ENCODE data around the gene TRPM2. TPM values are rescaled to one million over a fixed set of nuclear protein-coding genes. Genes with fewer than 3 reads are reported as not detected.

Gene TRPM2
- total and polyA plus RNA-seq, 10 of the 15 experiments (the other 5 are each of a cell fraction or from before 2014, with no cell fraction given) = 0.03 to 9.1 (median 2.6) TPM

DNA sequence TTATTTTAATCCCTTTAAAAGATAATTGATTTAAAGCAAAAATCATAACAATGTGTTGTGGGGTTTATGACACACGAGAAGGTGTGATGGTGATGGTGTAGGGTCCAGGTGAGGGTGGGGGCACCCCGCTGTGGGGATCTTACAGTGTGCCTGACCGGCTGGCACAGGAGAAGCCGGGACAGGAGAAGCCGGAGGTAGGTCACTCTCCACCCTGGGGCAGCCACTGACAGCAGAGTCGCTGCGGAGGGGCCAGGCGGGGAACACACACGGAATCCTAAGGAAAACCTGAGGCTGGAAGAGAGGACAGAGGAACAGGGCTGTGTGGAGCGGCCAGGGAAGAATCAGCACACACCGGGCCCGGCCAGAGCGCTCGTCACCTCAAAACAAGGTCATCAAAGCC lies 97.6 kb downstream of the TRPM2 start:
- Histone ChIP-seq H4K20me1 (ENCODE audit: control insufficient read depth, insufficient read depth) (no peaks in the 10 kb centered on the region), H3K27ac (ENCODE audit: control insufficient read depth, insufficient read depth) (no peak overlapping the region), H2AFZ (ENCODE audit: control insufficient read depth, low read depth, low read length) (no peak overlapping the region), H3K36me3 (ENCODE audit: control insufficient read depth in 2 of 2, insufficient read depth in 2 of 2, low read length in 1 of 2) (no peaks in the 10 kb centered on the region), H3K9ac (ENCODE audit: control insufficient read depth, insufficient read depth, low read length) (no peak overlapping the region), H3K79me2 (ENCODE audit: control insufficient read depth, insufficient read depth, low read length) (no peaks in the 10 kb centered on the region), H3K4me3 (no peak overlapping the region), H3K27me3 (replicated peaks in 1 of 2; ENCODE audit: control insufficient read depth in 2 of 2, insufficient read depth in 2 of 2, low read length in 1 of 2) (no peaks in the 10 kb centered on the region; a peak in 1 of 4 replicates), H3K9me3 (replicated peaks; ENCODE audit: control insufficient read depth, insufficient read depth, low read length) (no peaks in the 10 kb centered on the region; the same call in 2 of the 3 replicates), H3K4me1 (ENCODE audit: control insufficient read depth, insufficient read depth, low read length) (no peaks in the 10 kb centered on the region), H3K4me2 (ENCODE audit: control insufficient read depth, insufficient read depth) (no peak overlapping the region)
- intact Hi-C loops (cut with micrococcal nuclease; ENCODE audit: unreplicated experiment) (no loop called here), in situ Hi-C loops (cut with MboI) (loop anchor here (5.0 kb wide), 1 partner anchor 74 kb away; no protein-coding TSS in a partner anchor)
- ATAC-seq (no peak), DNase-seq (ENCODE audit: low read depth, low spot score) (no peak), FAIRE-seq (no peak)
- 50% methylated on average over 14 of the region's 14 CpGs for WGBS (ENCODE audit: insufficient coverage, insufficient replicate concordance, low lambda C conversion rate, missing lambda C conversion rate)
- TF ChIP-seq ESRRA (IDR thresholded peaks at IDR 0.05; ENCODE audit: low read length) = no peak
- TF ChIP-seq SIN3A (IDR thresholded peaks at IDR 0.05; ENCODE audit: low read depth, low read length) = no peak
- TF ChIP-seq MYC (IDR thresholded peaks at IDR 0.05; ENCODE audit: insufficient read depth, insufficient read length, insufficient replicate concordance, low read length, severe bottlenecking) = no peak
- TF ChIP-seq, protein P1, sequence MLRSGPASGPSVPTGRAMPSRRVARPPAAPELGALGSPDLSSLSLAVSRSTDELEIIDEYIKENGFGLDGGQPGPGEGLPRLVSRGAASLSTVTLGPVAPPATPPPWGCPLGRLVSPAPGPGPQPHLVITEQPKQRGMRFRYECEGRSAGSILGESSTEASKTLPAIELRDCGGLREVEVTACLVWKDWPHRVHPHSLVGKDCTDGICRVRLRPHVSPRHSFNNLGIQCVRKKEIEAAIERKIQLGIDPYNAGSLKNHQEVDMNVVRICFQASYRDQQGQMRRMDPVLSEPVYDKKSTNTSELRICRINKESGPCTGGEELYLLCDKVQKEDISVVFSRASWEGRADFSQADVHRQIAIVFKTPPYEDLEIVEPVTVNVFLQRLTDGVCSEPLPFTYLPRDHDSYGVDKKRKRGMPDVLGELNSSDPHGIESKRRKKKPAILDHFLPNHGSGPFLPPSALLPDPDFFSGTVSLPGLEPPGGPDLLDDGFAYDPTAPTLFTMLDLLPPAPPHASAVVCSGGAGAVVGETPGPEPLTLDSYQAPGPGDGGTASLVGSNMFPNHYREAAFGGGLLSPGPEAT (IDR thresholded peaks at IDR 0.05; ENCODE audit: low read depth) = no peak
- TF ChIP-seq MXI1 (IDR thresholded peaks at IDR 0.05; ENCODE audit: low read depth, low read length) = no peak
- TF ChIP-seq, protein P2, sequence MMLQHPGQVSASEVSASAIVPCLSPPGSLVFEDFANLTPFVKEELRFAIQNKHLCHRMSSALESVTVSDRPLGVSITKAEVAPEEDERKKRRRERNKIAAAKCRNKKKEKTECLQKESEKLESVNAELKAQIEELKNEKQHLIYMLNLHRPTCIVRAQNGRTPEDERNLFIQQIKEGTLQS (IDR thresholded peaks at IDR 0.05; ENCODE audit: borderline replicate concordance, extremely low read depth, low read depth, low read length) = no peak
- TF ChIP-seq CBFB (IDR thresholded peaks at IDR 0.05; ENCODE audit: low read depth) = no peak
- TF ChIP-seq FOXM1 (IDR thresholded peaks at IDR 0.05; ENCODE audit: low read depth, low read length) = no peak
- TF ChIP-seq SMC3 (IDR thresholded peaks at IDR 0.05; ENCODE audit: borderline replicate concordance, low read length) = no peak
- TF ChIP-seq PAX5 (IDR thresholded peaks at IDR 0.05; ENCODE audit: borderline replicate concordance, low read depth, low read length) = no peak
- TF ChIP-seq GABPA (IDR thresholded peaks at IDR 0.05; ENCODE audit: low read depth) = no peak
- TF ChIP-seq MTA2 (IDR thresholded peaks at IDR 0.05; ENCODE audit: low read depth) = no peak
- TF ChIP-seq RFX5 (IDR thresholded peaks at IDR 0.05; ENCODE audit: low read depth, low read length) = no peak
- TF ChIP-seq BCL11A (IDR thresholded peaks at IDR 0.05; ENCODE audit: low read depth, low read length) = no peak
- no peak for TF ChIP-seq ZZZ3 (IDR thresholded peaks at IDR 0.05; ENCODE audit: control insufficient read depth, insufficient read length, low read depth)
- TF ChIP-seq CHD4 (IDR thresholded peaks at IDR 0.05) = no peak
- BruUV-seq (replicated peaks) = no TSS peak
- ChIA-PET CTCF (interaction anchor here (0.6 kb wide), 1 partner anchor 662 kb away, joined by 3 read pairs; no protein-coding TSS in a partner anchor), POLR2A (no interaction called here), RAD21 (ENCODE audit: unreplicated experiment) (no interaction called here), SMC1A (ENCODE audit: uncharacterized antibody, unreplicated experiment) (no interaction called here)
